GM12878 (cell line): ENCODE measurements around the gene TRAPPC6A. TPM values are rescaled to one million over a fixed set of nuclear protein-coding genes. Genes with fewer than 3 reads are reported as not detected.

Experiments used
- ATAC-seq: fragments of 200-7000 bp; cut with Tn5 transposase; 3 replicates; pipeline ENCODE4 v1.9.1; 2020; ENCODE audit warnings: mild to moderate bottlenecking, moderate library complexity
- BruUV-seq: library from RNA; stranded (reverse); fragments of 400-500 nt; replicated peaks from 2 replicates; lab custom pipeline; 2021; lab: Mats Ljungman, UMichigan
- CTCF ChIA-PET: fragments of 300-600 bp; sonication (Branson Sonifier 250); formaldehyde crosslinking; extraction: SDS; loops from one replicate; lab custom pipeline; 2021; ENCODE audit warnings: inconsistent platforms; lab: Yijun Ruan, JAX
- POLR2A ChIA-PET: fragments of 350-600 bp; formaldehyde crosslinking; extraction: SDS; loops from one replicate; lab custom pipeline; 2021; ENCODE audit warnings: inconsistent platforms; lab: Charles Lee
- RAD21 ChIA-PET: fragments of 300-600 bp; sonication (Branson Sonifier 250); formaldehyde crosslinking; loops from one replicate; lab custom pipeline; 2023; ENCODE audit warnings: antibody characterized with exemption; ENCODE audit not compliant: unreplicated experiment; lab: Charles Lee
- SMC1A ChIA-PET: fragments of 300-600 bp; sonication (Branson Sonifier 250); formaldehyde crosslinking; loops from one replicate; lab custom pipeline; 2023; ENCODE audit not compliant: unreplicated experiment, uncharacterized antibody; lab: Charles Lee
- DNase-seq: peaks from one replicate; pipeline ENCODE4 v3.0.0-alpha.2; 2011; ENCODE audit warnings: low read depth, low spot score
- FAIRE-seq: peaks from 3 replicates; lab custom pipeline; 2011; peaks lifted over from hg19 to GRCh38; lab: Jason Lieb, UNC
- H2AFZ ChIP-seq: 2 replicates; pipeline ENCODE4 v1.6.0; 2011; ENCODE audit warnings: low read depth, low read length, control low read depth; ENCODE audit not compliant: control insufficient read depth
- H3K27ac ChIP-seq: 2 replicates; pipeline ENCODE4 v1.5.1; 2011; ENCODE audit warnings: control low read depth; ENCODE audit not compliant: control insufficient read depth, insufficient read depth
- H3K27me3 ChIP-seq, 2 experiments: replicated peaks in 1 of 2; 2 replicates each; pipeline versions ENCODE4 v1.6.0 to v1.6.1; 2011; ENCODE audit warnings: low read length in 1 of 2; ENCODE audit not compliant: control insufficient read depth in 2 of 2, insufficient read depth in 2 of 2
- H3K36me3 ChIP-seq, 2 experiments: 2 replicates each; pipeline ENCODE4 v1.5.1; 2011; ENCODE audit warnings: low read length in 1 of 2; ENCODE audit not compliant: control insufficient read depth in 2 of 2, insufficient read depth in 2 of 2
- H3K4me1 ChIP-seq: 2 replicates; pipeline ENCODE4 v1.6.1; 2011; ENCODE audit warnings: mild to moderate bottlenecking, low read length, moderate library complexity, mixed read lengths; ENCODE audit not compliant: control insufficient read depth, insufficient read depth
- H3K4me2 ChIP-seq: 2 replicates; pipeline ENCODE4 v1.6.0; 2011; ENCODE audit warnings: control low read depth; ENCODE audit not compliant: control insufficient read depth, insufficient read depth
- H3K4me3 ChIP-seq: fragments of 200-600 bp; sonication (generic); 2 replicates; pipeline ENCODE4 v1.5.1; 2016
- H3K79me2 ChIP-seq: 2 replicates; pipeline ENCODE4 v1.6.0; 2011; ENCODE audit warnings: low read length; ENCODE audit not compliant: control insufficient read depth, insufficient read depth
- H3K9ac ChIP-seq: 2 replicates; pipeline ENCODE4 v1.8.0; 2011; ENCODE audit warnings: low read length, control low read depth, mixed read lengths; ENCODE audit not compliant: control insufficient read depth, insufficient read depth
- H3K9me3 ChIP-seq: replicated peaks from 3 replicates; pipeline ENCODE4 v1.5.1; 2011; ENCODE audit warnings: mild to moderate bottlenecking, low read length; ENCODE audit not compliant: control insufficient read depth, insufficient read depth
- H4K20me1 ChIP-seq: 2 replicates; pipeline ENCODE4 v1.6.0; 2011; ENCODE audit not compliant: control insufficient read depth, insufficient read depth
- DPF2 ChIP-seq: fragments of 450-650 bp; IDR thresholded peaks from 2 replicates; pipeline ENCODE4 v1.6.1; 2017; ENCODE audit warnings: mild to moderate bottlenecking
- HDAC2 ChIP-seq: fragments of 200-600 bp; sonication (generic); IDR thresholded peaks from 2 replicates; pipeline ENCODE4 v1.6.1; 2017
- IRF4 ChIP-seq: IDR thresholded peaks from 2 replicates; pipeline ENCODE4 v1.6.1; 2011; ENCODE audit warnings: low read depth, low read length
- MLLT1 ChIP-seq: fragments of 450-650 bp; IDR thresholded peaks from 2 replicates; pipeline ENCODE4 v1.6.1; 2016; ENCODE audit warnings: mild to moderate bottlenecking
- RELB ChIP-seq: fragments of 450-650 bp; IDR thresholded peaks from 2 replicates; pipeline ENCODE4 v1.6.1; 2017; ENCODE audit warnings: low read depth, mild to moderate bottlenecking, moderate library complexity
- SKIL ChIP-seq: fragments of 450-650 bp; IDR thresholded peaks from 2 replicates; pipeline ENCODE4 v1.6.1; 2017; ENCODE audit warnings: mild to moderate bottlenecking, low read depth, inconsistent platforms; ENCODE audit not compliant: poor library complexity, severe bottlenecking
- SMAD1 ChIP-seq: fragments of 450-650 bp; IDR thresholded peaks from 2 replicates; pipeline ENCODE4 v1.6.1; 2018; ENCODE audit warnings: mild to moderate bottlenecking, low read depth; ENCODE audit not compliant: partially characterized antibody
- WRNIP1 ChIP-seq: IDR thresholded peaks from 2 replicates; pipeline ENCODE4 v1.6.1; 2011; ENCODE audit warnings: low read depth, low read length, improper control_type of control experiment, borderline replicate concordance
- WGBS: methylation state at CpG from one replicate; pipeline ENCODE4 v1.1.6; 2016; ENCODE audit warnings: low lambda C conversion rate; ENCODE audit not compliant: insufficient replicate concordance, insufficient coverage; ENCODE audit errors: missing lambda C conversion rate; 5-methylcytosine and 5-hydroxymethylcytosine counted together
- in situ Hi-C: fragments of 300-500 bp; cut with MboI; formaldehyde crosslinking; loops from 9 replicates; pipeline ENCODE4 v1.14.3; 2018; ENCODE audit warnings: mixed read lengths
- intact Hi-C: fragments of 100-400 bp; cut with micrococcal nuclease; formaldehyde crosslinking; loops from one replicate; pipeline ENCODE4 v1.14.2; 2022; ENCODE audit not compliant: unreplicated experiment
- polyA plus RNA-seq, 11 experiments: library from polyadenylated mRNA; depleted of rRNA in 4 of 11; unstranded in 6 of 11; stranded (reverse) in 5 of 11; fragments of >200 nt; fragmentation: Nextera tagmentation in 4 of 11; fragmentation: Illumina TruSeq in 1 of 11; extraction: Ambion mirVana in 4 of 11; extraction: Trizol in 1 of 11; gene quantifications; 1 replicate in 1 of 11; 2 replicates in 10 of 11; pipeline versions ENCODE4 v1.2.1 to v1.2.3, GENCODE V29; 2011 to 2016; ENCODE audit warnings: inconsistent platforms in 2 of 11, missing spikeins in 2 of 11, low read depth in 1 of 11
- total RNA-seq, 4 experiments: library from RNA; depleted of rRNA in 3 of 4; stranded (reverse); fragments of >200 nt in 3 of 4; fragmentation: Illumina TruSeq in 1 of 4; extraction: Trizol in 1 of 4; gene quantifications; 2 replicates each; pipeline versions ENCODE4 v1.2.1 to v1.2.3, GENCODE V29; 2013 to 2021

The TRAPPC6A gene
- total and polyA plus RNA-seq, 10 of the 15 experiments (the other 5 are each of a cell fraction or from before 2014, with no cell fraction given) = 1.8 to 83.9 (median 35.8) TPM

DNA sequence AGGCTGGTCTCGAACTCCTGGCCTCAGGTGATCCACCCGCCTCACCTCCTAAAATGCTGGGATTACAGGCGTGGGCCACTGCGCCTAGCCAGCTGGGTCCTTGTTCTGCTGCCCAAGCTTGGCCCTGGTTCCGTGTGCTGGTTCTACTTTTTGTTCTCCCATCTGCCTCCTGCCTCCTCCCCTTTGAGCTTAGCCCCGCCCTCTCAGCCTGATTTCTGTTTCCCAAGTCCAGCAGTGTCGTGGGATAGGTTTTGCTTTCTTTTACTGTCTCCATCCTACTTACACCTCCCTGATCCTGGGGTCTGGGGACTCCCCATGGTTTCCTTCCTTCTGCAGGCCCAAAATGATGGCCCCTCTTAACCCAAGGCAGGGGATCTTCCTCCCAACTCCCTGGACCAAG is 2.9 kb upstream of the TRAPPC6A start (continued):
- no peak for TF ChIP-seq IRF4
- TF ChIP-seq HDAC2 = no peak
- TF ChIP-seq SKIL = no peak
- TF ChIP-seq WRNIP1 = no peak
- no peak for TF ChIP-seq DPF2
- no peak for TF ChIP-seq RELB

GRCh38 chr19:45179892-45180370 is 1.9 kb upstream of the TRAPPC6A start:
- DNase-seq = no peak
- WGBS = 71% methylated on average over 9 of the region's 9 CpGs
- no TSS peak for BruUV-seq
- SMC1A ChIA-PET = interaction anchor here (1.3 kb wide), 1 partner anchor 15 kb away, joined by 4 read pairs; no protein-coding TSS in a partner anchor
- peak; percentile 88 for TF ChIP-seq MLLT1
- TF ChIP-seq SMAD1 = no peak
- TF ChIP-seq, all 136 proteins: peak for 1
- H3K79me2 ChIP-seq = peaks cover 39% of the 10 kb centered on the region
- ChIA-PET CTCF (interaction anchor here (0.6 to 2.9 kb wide), 7 partner anchors 7 to 525 kb away, joined by 3 to 19 read pairs (median 5); partner anchors contain the start of gene CLASRP), RAD21 (no interaction called here), POLR2A (interaction anchor here (0.7 to 3.8 kb wide), 4 partner anchors 43 to 183 kb away, joined by 3 to 33 read pairs (median 9); no protein-coding TSS in a partner anchor)
- H4K20me1 ChIP-seq = no peaks in the 10 kb centered on the region
- FAIRE-seq = no peak
- peak overlapping the region; percentile 78; the same call in 1 of the 2 replicates for H2AFZ ChIP-seq
- H3K9ac ChIP-seq = peak overlapping the region; percentile 81
- no peak for ATAC-seq
- H3K27ac ChIP-seq = peak overlapping the region; percentile 79
- peaks cover 0 to 6% of the 10 kb centered on the region in 2 experiments; a peak in 2 of 4 replicates for H3K36me3 ChIP-seq
- in situ Hi-C loops = no loop called here
- H3K4me2 ChIP-seq = peak overlapping the region; percentile 88
- H3K27me3 ChIP-seq = no peaks in the 10 kb centered on the region
- intact Hi-C loops = loop anchor here (5.0 to 10.0 kb wide), 3 partner anchors 88 to 165 kb away; partner anchors contain the start of genes GEMIN7, PPP1R37 and ZNF296
- no peaks in the 10 kb centered on the region for H3K9me3 ChIP-seq
- peaks cover 17% of the 10 kb centered on the region for H3K4me1 ChIP-seq
- H3K4me3 ChIP-seq = peak overlapping the region; percentile 86
